NCI-H1048 (cell line): ENCODE measurements around the gene WNK4.
A peak's percentile ranks its signal among the peaks of the same experiment; 100 is the strongest.

Source experiments
- DNase-seq: peaks from one replicate; lab custom pipeline; 2025; lab: John Stamatoyannopoulos, UW

WNK4 gene

GRCh38 chr17:42772945-42773289 is 7.5 kb upstream of the WNK4 start:
- no peak for DNase-seq

GRCh38 chr17:42773290-42774035 is 6.9 kb upstream of the WNK4 start, which contains the start of gene VPS25:
TSS of gene VPS25 (plus strand) at chr17:42773449. CDS start at chr17:42773476, 27 bp downstream.
- peak; percentile 52 for DNase-seq

- no peak for DNase-seq
Measured at GRCh38 chr17:42774066-42774745, 6.2 kb upstream of the WNK4 start.

GRCh38 chr17:42775534-42776098 is 4.8 kb upstream of the WNK4 start:
- DNase-seq: no peak

- DNase-seq: no peak
Measured at GRCh38 chr17:42778570-42778969, 1.8 kb upstream of the WNK4 start.

GRCh38 chr17:42779304-42779935 is 990 bp upstream of the WNK4 start:
- no peak for DNase-seq

GRCh38 chr17:42780851-42781638 is 635 bp downstream of the WNK4 start:
- DNase-seq: no peak

- DNase-seq: no peak
Measured at GRCh38 chr17:42781639-42782165, 1.3 kb downstream of the WNK4 start.

- no peak for DNase-seq
Measured at GRCh38 chr17:42782166-42783061, 2.0 kb downstream of the WNK4 start.

GRCh38 chr17:42783062-42783790 is 2.8 kb downstream of the WNK4 start:
- no peak for DNase-seq

GRCh38 chr17:42783791-42784138 is 3.4 kb downstream of the WNK4 start:
- no peak for DNase-seq

- DNase-seq: no peak
Measured at GRCh38 chr17:42784409-42784808, 4.0 kb downstream of the WNK4 start.

- DNase-seq: no peak
Measured at GRCh38 chr17:42784811-42785592, 4.6 kb downstream of the WNK4 start.

GRCh38 chr17:42787266-42787665 is 6.9 kb downstream of the WNK4 start:
- DNase-seq: no peak

- DNase-seq: no peak
Measured at GRCh38 chr17:42791948-42792347, 11.5 kb downstream of the WNK4 start.

GRCh38 chr17:42792545-42792944 is 12.1 kb downstream of the WNK4 start:
- DNase-seq: no peak

GRCh38 chr17:42795061-42795460 is 14.7 kb downstream of the WNK4 start:
- DNase-seq: no peak

- DNase-seq: no peak
Measured at GRCh38 chr17:42795465-42795864, 15.1 kb downstream of the WNK4 start.

- DNase-seq: no peak
Measured at GRCh38 chr17:42796066-42796758, 15.8 kb downstream of the WNK4 start.
